GM18861 (cell line): ENCODE measurements around the gene CROCC.
"Not testable (repeated sequence)": the region's sequence is repeated elsewhere in the genome, so short reads cannot be mapped to it uniquely, and the experiment has no call there.

Experiments
- ATAC-seq: cut with Tn5 transposase; IDR thresholded peaks from one replicate; pipeline ENCODE4 v1.9.1; 2021; ENCODE audit not compliant: unreplicated experiment

The CROCC gene

GRCh38 chr1:16936580-16936979, 14.8 kb downstream of the CROCC start:
- not testable (repeated sequence) for ATAC-seq

- no peak for ATAC-seq
Observed at GRCh38 chr1:16938351-16939321, 16.9 kb downstream of the CROCC start.

GRCh38 chr1:16939386-16940180, 17.9 kb downstream of the CROCC start:
- not testable (repeated sequence) for ATAC-seq

- ATAC-seq = no peak
Observed at GRCh38 chr1:16944038-16944437, 22.3 kb downstream of the CROCC start.

- not testable (repeated sequence) for ATAC-seq
Observed at GRCh38 chr1:16945512-16945911, 23.8 kb downstream of the CROCC start.

- ATAC-seq = not testable (repeated sequence)
Observed at GRCh38 chr1:16946185-16946584, 24.5 kb downstream of the CROCC start.

- ATAC-seq = no peak
Observed at GRCh38 chr1:16946646-16947045, 24.9 kb downstream of the CROCC start.

GRCh38 chr1:16948282-16948891, 26.7 kb downstream of the CROCC start:
- not testable (repeated sequence) for ATAC-seq

GRCh38 chr1:16949026-16949425, 27.3 kb downstream of the CROCC start:
- ATAC-seq = not testable (repeated sequence)

GRCh38 chr1:16952376-16952775, 30.6 kb downstream of the CROCC start:
- ATAC-seq = not testable (repeated sequence)

- ATAC-seq = no peak
Observed at GRCh38 chr1:16954579-16954978, 32.8 kb downstream of the CROCC start.

GRCh38 chr1:16955186-16955585, 33.5 kb downstream of the CROCC start:
- ATAC-seq = no peak

GRCh38 chr1:16956775-16957174, 35.0 kb downstream of the CROCC start:
- no peak for ATAC-seq

GRCh38 chr1:16957731-16958130, 36.0 kb downstream of the CROCC start:
- no peak for ATAC-seq

GRCh38 chr1:16958475-16958874, 36.7 kb downstream of the CROCC start:
- ATAC-seq = no peak

GRCh38 chr1:16960560-16961296, 39.0 kb downstream of the CROCC start:
- no peak for ATAC-seq

- no peak for ATAC-seq
Observed at GRCh38 chr1:16961297-16962133, 39.8 kb downstream of the CROCC start.

GRCh38 chr1:16964169-16964568, 42.4 kb downstream of the CROCC start:
- not testable (repeated sequence) for ATAC-seq

GRCh38 chr1:16965486-16966067, 43.8 kb downstream of the CROCC start:
- ATAC-seq = no peak
